ENCODE measurements around the gene LIN7C. TPM values are rescaled to one million over a fixed set of nuclear protein-coding genes. Genes with fewer than 3 reads are reported as not detected.
"Not testable (repeated sequence)": the region's sequence is repeated elsewhere in the genome, so short reads cannot be mapped to it uniquely, and the experiment has no call there.

LIN7C gene, protein sequence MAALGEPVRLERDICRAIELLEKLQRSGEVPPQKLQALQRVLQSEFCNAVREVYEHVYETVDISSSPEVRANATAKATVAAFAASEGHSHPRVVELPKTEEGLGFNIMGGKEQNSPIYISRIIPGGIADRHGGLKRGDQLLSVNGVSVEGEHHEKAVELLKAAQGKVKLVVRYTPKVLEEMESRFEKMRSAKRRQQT
- 10 to 100 TPM; 19.4 to 30.9 (median 26.3) TPM for polyA plus RNA-seq (ENCODE audit: insufficient read length in 4 of 4)

DNA sequence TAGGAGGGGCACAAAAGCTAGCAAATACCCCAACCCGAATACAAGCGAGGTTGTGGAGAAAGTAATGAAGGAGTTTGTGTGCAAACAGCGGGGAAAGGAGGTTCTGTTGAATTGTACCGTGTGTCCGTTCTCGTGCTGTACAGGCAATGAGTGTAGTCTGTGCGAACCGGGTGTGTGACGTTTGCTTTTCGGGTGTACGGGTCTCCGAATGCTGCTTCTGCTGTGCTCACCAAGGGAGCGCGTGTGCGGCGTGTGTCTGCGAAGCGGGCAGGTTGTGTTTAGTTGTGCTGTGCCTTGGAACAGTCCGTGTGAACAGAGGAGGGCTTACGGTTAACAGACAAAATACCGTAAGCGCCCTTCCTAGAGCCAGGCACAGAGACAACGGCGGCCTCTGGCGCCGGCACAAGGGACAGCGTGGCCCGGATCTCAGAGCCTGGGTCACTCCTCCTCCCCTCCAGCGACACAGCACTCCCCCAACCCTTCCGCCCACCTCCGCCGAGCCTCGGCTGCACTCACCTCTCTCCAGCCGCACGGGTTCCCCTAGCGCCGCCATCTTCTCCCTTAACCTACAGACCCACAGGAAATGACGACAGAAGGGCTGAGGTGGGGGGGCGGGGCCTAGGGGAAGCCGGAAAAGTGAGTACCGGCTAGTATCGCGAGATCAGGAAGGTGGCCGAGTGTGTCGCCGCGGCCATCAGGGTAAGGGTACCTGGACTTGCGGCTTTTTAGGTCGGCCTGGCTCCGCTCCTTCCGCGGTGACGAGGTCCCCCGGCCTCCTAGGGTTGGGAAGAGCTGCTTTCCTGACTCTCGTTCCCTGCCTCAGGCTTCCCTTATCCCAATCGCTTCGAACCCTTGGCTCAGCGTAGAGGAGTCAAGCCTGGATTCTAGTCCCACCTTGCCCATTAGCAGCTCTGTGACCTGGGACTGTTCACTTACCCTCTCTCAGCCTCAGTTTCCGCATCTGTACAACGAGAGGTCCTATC is at the start of gene LIN7C:
Gene LIN7C, minus strand, starts transcription at position 570 of the 983 bp plus-strand sequence. Its CDS starts 17 bp downstream, at position 553.
- peak; percentile 91 to 95 (median 94) for DNase-seq (ENCODE audit: low read depth in 4 of 4, low spot score in 3 of 4)

DNA sequence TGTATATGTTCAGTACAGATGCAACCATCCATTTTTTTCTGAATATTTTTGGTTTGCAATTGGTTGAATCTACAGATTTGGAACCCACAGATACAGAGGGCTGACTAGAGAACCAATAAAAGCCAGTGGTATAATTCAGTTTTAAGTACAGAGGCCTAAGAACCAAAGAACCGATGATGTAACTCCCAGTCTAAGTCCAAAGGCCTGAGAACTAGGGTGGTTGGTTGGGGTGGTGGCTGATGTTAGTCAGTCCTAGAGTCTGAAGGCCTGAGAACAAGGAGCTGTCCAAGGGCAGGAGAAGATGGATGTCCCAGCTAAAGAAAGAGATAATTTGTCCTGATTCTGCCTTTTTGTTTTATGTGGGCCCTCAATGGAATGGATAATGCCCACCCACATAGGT is 48.7 kb upstream of the LIN7C start:
- no peak for DNase-seq (ENCODE audit: low read depth in 4 of 4, low spot score in 3 of 4)

DNA sequence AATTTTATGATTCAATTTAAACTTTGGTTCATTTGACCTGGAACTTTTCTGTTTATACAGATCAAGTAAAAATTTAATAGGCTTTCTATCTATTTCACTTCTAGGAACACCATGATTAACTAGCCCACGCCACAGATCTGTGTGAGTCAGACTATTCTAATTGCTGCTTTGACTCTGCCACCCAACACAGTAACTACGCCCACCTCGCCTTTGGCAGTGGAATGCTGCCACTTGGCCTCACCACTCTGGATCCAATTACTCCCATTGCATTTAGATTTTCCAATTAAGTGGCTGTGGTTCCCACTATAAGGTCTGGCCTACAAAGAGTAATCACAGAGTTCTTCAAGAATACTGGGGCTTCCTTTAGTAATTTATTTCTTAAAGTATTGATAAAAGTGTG is 46.6 kb upstream of the LIN7C start:
- DNase-seq (ENCODE audit: low read depth in 4 of 4, low spot score in 3 of 4) = no peak

DNA sequence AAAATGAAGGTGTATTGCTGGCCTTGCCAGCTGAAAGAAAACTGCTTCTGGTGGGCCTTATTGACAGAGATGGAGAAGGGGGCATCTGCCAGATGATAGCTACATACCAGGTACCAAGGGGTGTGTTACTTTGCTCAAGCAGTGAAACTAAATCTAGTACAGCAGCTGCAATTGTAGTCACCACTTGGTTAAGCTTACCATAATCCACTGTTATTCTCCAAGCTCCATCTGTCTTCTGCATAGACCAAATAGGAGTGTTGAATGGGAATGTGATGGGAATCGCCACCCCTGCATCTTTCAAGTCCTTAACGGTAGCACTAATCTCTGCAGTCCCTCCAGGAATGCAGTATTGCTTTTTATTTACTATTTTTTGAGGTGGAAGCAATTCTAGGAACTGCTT is 45.8 kb upstream of the LIN7C start:
- DNase-seq (ENCODE audit: low read depth in 4 of 4, low spot score in 3 of 4) = no peak

DNA sequence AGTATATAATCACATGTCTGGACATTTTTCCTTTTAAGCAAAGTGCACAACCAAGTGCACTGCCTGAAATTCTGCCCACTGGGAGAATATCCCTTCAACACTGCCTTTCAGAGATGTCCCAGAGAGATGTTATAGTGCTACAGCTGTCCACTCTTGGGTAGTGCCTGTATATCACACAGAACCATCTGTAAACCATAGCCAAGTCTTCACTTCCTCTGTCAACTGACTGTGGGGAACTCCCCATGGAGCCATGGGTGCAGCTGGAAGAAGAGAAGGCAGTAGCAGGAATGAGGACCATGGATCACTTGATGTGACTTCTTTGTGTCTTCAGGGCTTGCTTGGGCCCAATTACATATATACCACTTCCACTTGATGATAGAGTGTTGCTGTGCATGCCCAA is 44.6 kb upstream of the LIN7C start:
- DNase-seq (ENCODE audit: low read depth in 4 of 4, low spot score in 3 of 4) = no peak

DNA sequence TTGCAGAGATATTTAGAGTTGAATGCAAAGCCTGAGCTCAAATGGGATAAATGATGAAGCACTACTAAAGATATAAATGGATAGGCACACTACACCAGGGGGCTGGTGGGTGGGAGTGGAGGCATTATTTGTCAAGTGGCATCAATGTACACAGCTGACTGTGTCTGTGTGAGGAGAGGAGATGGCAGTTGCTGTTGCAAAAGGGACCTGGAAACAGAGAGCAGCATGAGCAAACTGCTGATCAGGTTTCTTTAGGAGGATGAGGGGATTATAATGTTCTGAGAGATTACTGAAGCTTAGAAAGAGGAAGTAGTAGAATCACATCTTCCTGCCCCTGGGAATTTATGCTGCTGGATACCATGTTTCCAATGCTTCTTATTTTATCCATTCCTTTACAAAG is 39.4 kb upstream of the LIN7C start:
- DNase-seq (ENCODE audit: low read depth in 4 of 4, low spot score in 3 of 4) = no peak

DNA sequence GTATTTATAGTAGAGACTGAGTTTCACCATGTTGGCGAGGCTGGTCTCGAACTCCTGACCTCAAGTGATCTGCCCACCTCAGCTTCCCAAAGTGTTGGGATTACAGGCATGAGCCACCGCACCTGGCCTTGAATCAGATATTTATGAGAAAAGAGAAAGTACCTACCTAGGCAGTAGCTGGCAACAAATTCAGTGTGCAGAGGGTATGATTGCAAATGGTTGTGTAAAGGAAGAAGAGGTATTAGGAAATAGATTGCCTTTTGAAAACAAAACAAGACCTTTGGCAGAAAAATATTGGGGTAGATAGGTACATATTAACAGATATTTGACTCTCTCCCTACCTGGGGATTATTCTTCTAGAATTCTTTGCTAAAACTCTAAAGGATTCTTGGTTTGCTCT is 38.5 kb upstream of the LIN7C start:
- no peak for DNase-seq (ENCODE audit: low read depth in 4 of 4, low spot score in 3 of 4)

DNA sequence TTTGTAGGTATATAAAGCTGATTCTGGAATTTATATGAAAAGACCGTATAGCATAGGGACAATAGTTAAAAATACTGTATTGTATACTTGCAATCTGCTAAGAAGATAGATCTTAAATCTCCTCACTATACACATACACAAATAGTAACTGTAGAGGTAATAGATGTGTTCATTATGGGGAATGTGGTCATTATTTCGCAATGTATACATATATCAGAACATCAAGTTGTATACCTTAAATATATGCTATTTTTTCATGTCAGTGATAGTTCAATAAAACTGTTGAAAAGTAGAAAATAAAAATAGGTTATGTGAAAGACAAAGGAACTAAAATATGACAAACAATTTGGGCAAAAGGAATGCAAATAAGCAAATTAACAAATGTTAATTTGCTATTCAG is 35.2 kb upstream of the LIN7C start:
- DNase-seq (ENCODE audit: low read depth in 4 of 4, low spot score in 3 of 4) = no peak

DNA sequence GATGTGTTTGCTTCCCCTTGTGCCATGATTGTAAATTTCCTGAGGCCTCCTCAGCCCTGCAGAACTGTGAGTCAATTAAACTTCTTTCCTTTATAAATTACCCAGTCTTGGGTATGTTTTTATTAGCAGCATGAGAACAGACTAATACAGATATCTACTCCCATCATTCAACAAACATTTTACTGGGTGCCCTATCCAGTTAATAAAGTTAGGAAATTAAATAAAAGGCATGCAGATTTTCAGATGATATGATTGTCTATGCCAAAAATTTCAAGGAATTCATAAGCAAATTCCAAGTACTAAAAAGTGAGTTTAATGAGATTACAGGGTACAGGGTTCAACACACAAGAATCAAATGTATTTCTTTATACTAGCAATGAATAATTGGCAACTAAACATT is 33.5 kb upstream of the LIN7C start:
- DNase-seq (ENCODE audit: low read depth in 4 of 4, low spot score in 3 of 4) = no peak

DNA sequence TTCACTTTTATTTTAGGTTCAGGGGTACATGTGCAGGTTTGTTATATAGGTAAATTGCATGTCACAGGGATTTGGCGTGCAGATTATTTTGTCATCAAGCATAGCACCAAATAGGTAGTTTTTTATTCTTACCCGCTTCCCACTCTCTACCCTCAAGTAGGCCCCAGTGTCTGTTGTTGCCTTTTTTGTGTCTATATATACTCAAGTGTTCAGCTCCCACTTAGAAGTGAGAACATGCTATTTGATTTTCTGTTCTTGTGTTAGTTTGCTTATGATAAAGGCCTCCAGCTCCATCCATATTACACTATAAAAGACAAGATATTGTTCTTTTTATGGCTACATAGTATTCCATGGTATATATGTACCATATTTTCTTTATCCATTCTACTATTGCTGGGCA is 28.5 kb upstream of the LIN7C start:
- DNase-seq (ENCODE audit: low read depth in 4 of 4, low spot score in 3 of 4) = no peak

DNA sequence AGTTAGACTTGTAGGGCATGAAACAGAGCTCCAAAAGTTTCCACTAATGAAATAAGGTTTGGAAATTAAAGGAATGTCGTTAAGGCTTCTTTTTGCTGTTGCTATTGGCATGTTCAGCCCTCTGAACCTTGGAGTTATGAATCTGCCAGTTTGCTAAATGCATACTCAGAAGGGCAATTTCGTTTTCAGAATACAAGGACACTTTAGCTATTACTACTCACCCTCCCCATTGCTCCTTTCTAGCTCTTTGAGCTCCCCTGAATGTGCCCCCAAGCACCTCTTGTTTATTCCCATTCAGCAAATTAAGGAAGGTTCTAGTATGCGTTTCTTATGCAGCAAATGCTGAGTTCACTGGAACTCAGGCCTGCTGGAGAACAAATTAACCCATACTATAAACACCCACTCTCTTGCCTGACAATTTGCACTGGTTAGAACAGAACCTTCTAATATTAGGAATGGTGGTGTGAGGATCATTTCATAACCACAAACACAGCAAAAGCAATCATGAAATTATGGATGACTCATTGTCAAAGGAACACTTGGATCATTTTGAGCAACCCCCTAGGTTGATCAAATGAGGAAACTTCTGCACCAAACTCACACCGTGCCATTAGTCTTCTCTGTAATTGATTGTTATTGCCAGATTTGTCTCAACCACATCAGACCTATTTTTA is 26.2 kb upstream of the LIN7C start:
- DNase-seq (ENCODE audit: low read depth in 4 of 4, low spot score in 3 of 4) = no peak

DNA sequence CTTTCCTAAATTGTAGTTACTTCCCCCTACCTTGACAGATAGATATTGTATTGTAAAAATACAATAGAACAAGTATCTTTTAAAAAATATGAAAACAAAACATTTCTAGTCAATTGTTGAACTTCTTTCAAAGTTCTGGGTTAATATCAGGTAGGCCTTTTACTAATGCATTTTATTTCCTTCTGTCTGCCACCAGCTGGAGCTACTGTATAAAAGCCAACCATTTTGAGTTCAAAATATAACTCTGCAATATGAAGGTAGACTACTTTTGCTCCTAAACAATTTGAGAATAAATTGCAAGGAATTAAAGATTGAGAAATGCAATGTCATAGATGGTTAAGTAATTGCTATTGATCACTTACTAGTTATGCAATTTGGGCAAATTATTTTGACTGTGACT is 22.1 kb upstream of the LIN7C start:
- no peak for DNase-seq (ENCODE audit: low read depth in 4 of 4, low spot score in 3 of 4)

DNA sequence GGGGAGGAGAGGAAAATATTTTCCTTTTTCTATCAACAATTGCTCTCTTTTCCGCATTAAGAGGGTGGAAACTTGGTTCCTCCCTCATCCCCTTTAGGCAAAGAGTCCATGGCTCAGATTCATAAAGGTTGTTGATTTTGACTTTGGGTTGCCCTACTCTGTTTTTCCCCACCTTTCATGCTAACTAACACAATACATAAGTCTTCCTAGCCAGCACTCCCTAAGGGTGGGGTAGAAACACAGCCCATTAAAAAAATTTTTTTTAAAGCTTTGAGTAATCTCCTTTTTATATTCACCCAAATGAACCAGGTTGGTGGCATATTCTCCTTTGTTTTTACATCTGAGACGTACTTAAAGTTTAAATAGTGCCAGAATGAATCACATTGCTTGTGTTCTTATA is 20.0 kb upstream of the LIN7C start:
- no peak for DNase-seq (ENCODE audit: low read depth in 4 of 4, low spot score in 3 of 4)

DNA sequence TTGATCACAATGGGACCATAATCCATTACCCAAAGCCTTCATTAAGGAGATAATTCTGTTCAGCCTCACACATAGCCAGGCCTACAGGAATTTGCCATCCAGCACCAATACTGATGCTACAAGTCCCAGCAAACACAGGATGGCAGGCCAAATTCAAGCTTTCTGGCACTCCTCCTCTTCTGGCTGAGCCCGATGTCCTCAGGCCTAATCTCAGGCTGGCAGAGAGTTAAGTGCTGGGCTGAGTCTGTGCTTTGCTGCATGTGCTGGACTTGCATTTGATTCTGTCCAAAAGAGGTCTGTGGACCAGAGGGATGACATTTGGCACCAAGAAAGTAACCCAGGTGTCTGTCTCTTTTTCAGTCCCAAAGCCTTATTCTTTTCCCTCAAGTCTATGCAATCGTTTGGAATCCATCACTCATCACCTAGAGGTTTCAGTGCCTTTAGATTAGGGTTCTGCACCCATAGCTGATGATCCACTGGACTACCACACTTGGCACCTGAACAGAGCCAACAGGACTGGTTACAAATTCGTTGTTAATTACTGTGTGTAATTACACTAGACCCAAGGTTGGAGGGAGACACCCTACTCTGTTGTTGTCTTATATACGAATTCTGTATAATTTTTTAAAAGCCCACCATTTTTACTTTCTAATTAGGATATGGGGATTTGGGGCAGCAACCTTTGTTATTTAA is 19.4 kb upstream of the LIN7C start:
- DNase-seq (ENCODE audit: low read depth in 4 of 4, low spot score in 3 of 4) = no peak

DNA sequence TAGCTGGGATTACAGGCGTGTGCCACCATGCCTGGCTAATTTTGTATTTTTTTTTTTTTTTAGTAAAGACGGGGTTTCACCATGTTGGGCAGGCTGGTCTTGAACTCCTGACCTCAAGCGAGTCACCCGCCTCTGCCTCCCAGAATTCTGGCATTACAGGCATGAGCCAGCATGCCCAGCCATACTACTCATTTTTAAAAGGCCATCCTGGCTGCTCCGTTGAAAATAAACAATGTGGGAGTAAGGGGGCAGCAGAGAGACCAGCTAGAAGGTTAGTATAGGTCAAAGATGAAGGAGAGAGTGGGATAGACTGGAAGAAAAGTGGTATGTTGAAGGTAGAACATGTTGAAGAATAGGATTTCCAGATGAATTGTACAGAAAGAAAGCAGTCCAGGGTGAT is 17.6 kb upstream of the LIN7C start:
- DNase-seq (ENCODE audit: low read depth in 4 of 4, low spot score in 3 of 4) = no peak

DNA sequence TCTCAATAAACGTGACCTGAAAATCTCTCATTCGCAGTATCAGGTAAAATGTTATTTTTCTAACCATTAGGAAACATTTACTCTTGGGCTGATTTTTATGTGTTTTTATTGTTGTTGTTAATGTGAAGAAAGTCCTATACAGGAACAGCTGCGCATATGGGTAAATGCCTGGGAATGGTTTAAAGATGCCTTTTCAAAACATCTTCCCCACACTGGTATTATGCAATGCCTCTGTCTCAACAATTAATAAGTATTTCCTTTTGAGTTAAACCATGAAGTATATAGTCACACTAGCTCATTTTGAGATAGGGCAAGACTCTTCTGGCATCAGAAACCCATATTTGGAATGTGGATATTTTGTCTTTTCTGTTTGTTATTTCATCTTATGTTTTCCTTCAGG is 13.7 kb upstream of the LIN7C start:
- no peak for DNase-seq (ENCODE audit: low read depth in 4 of 4, low spot score in 3 of 4)

DNA sequence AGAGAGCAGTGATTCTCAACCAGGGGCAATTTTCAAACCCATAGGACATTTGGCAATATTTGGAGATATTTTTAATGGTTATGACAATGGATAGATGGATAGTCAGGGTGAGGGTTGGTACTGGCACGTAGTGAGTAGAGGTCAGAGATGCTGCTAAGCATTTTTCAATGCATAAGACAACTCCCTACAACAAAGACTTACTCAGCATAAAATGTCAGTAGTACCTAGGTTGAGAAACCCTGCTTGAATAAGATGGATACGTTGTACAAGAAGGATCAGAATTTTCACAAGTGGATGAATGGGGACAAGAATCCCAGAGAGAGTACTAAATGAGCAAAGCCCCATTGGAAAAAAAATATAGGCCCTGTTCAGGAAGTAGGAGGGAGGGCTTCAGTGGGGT is 11.9 kb upstream of the LIN7C start:
- no peak for DNase-seq (ENCODE audit: low read depth in 4 of 4, low spot score in 3 of 4)

DNA sequence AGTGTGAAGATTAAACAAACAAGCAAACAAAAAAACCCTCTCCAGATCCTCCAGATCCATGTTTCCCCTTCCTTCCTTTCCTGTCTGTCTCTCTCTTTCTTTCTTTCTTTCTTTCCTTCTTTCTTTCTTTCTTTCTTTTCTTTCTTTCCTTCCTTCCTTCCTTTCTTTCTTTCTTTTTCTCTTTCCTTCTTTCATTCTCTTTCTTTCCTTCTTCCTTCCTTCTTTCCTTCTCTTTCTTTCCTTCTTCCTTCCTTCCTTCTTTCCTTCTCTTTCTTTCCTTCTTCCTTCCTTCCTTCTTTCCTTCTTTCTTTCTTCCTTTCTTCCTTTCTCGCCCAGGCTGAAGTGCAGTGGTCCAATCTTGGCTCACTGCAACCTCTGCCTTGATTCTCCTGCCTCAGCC is 10.9 kb upstream of the LIN7C start:
- not testable (repeated sequence) for DNase-seq (ENCODE audit: low read depth in 4 of 4, low spot score in 3 of 4)

DNA sequence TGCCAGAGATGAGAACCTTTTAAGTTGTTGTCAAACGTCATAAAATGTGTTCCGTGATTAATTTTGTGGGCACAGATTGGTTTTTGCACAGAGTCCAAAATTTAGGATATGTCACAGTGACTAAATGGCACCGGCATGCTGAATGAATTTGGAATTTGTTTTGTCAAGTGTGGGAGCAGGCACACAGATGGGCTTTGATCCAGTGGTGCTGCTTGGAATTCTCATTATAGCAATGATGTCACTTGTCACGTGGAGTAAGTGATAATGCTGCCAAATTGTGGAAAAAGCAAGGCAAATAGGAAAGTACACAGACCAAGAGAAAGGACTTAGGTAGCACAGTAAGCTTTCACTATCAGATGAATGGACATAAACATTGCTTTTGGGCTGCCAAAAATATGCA is 8.0 kb upstream of the LIN7C start:
- no peak for DNase-seq (ENCODE audit: low read depth in 4 of 4, low spot score in 3 of 4)

DNA sequence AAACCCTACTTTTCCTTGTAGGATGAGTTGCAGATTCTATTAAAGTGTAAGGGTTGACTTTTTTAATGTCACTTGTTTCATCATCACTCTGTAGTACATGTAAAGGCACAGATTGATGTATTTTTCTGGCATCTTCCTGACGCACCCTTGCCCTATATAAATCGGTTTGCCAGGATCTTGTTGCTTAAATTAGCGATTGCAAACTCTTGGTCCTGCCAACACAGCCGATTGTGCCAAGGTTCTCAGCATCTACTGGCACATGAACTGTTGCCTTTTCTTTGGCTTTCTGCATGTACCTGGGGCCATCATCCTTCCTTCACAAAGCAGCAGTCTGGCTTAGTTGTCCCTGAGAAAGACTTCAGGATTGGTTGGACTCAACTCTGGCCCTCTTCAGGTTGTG is 7.5 kb upstream of the LIN7C start:
- DNase-seq (ENCODE audit: low read depth in 4 of 4, low spot score in 3 of 4) = no peak

DNA sequence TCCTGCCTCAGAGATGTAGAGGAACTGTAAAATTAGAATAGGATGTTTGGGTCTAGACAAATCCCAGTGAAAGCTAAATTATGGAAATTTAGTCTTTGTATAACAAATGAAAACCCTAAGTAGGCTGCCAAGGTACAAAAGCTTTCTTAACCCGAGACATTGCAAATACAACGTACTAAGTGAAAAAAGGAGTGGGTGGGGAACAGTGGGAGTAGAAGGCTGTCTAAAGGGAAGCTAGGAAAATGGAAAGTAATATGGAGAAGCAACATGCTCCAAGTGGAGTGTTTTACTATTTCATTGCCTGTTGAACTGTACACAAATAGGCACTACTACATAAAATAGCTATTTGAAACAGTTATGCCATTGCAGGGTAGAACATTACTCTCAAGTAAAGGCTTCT is 6.8 kb upstream of the LIN7C start:
- no peak for DNase-seq (ENCODE audit: low read depth in 4 of 4, low spot score in 3 of 4)
